Karpas-422 (cell line): Measurements from ENCODE around the gene MED13L. TPM values are rescaled to one million over a fixed set of nuclear protein-coding genes. Genes with fewer than 3 reads are reported as not detected.

Source experiments
- DNase-seq: peaks from one replicate; pipeline ENCODE4 v3.0.0-alpha.2; 2015
- H2AFZ ChIP-seq: fragments of 200-600 bp; sonication (generic); 2 replicates; pipeline ENCODE4 v1.6.1; 2014; ENCODE audit warnings: antibody characterized with exemption, low read length, mixed read lengths
- H3K27ac ChIP-seq: fragments of 200-600 bp; sonication (generic); 2 replicates; pipeline ENCODE4 v1.5.1; 2014; ENCODE audit warnings: mild to moderate bottlenecking, low read length, moderate library complexity
- H3K27me3 ChIP-seq: fragments of 200-600 bp; sonication (generic); 2 replicates; pipeline ENCODE4 v1.6.1; 2014; ENCODE audit warnings: low read length, mixed read lengths
- H3K36me3 ChIP-seq: fragments of 200-600 bp; sonication (generic); 2 replicates; pipeline ENCODE4 v1.6.1; 2014; ENCODE audit warnings: low read length, mixed read lengths; ENCODE audit not compliant: insufficient read depth
- H3K4me1 ChIP-seq: fragments of 200-600 bp; sonication (generic); 2 replicates; pipeline ENCODE4 v1.6.1; 2014; ENCODE audit warnings: mild to moderate bottlenecking, low read length, mixed read lengths
- H3K4me2 ChIP-seq: fragments of 200-600 bp; sonication (generic); 2 replicates; pipeline ENCODE4 v1.6.1; 2014; ENCODE audit warnings: low read length, low read depth, mild to moderate bottlenecking; ENCODE audit not compliant: poor library complexity, severe bottlenecking
- H3K4me3 ChIP-seq: fragments of 200-600 bp; sonication (generic); 2 replicates; pipeline ENCODE4 v1.5.1; 2014; ENCODE audit warnings: mild to moderate bottlenecking, antibody characterized with exemption, low read length, mixed read lengths
- H3K79me2 ChIP-seq: fragments of 200-600 bp; sonication (generic); 2 replicates; pipeline ENCODE4 v1.6.1; 2014; ENCODE audit warnings: mild to moderate bottlenecking, low read length, mixed read lengths
- H3K9ac ChIP-seq: fragments of 200-600 bp; sonication (generic); 2 replicates; pipeline ENCODE4 v1.6.0; 2014; ENCODE audit warnings: low read length
- H3K9me2 ChIP-seq: fragments of 200-600 bp; sonication (generic), shearing (Covaris generic); replicated peaks from 2 replicates; pipeline ENCODE4 v1.6.0; 2014; ENCODE audit warnings: mild to moderate bottlenecking, low read length, moderate library complexity; ENCODE audit not compliant: insufficient read depth
- H3K9me3 ChIP-seq: fragments of 300-700, 200-600 bp; sonication (generic); 2 replicates; pipeline ENCODE4 v1.6.1; 2014; ENCODE audit warnings: low read length, mixed read lengths
- H4K20me1 ChIP-seq: fragments of 200-600 bp; sonication (generic); 2 replicates; pipeline ENCODE4 v1.6.1; 2014; ENCODE audit warnings: mild to moderate bottlenecking, antibody characterized with exemption, low read length, low read depth; ENCODE audit not compliant: insufficient read depth
- total RNA-seq: library from RNA; depleted of rRNA; stranded (reverse); fragments of >200 nt; shearing (Covaris generic); gene quantifications from 2 replicates; pipeline ENCODE4 v1.2.3, GENCODE V29; 2014; ENCODE audit warnings: low replicate concordance

The MED13L gene
- total RNA-seq, 1 experiment from 2014 or later, result 37.5 TPM

DNA sequence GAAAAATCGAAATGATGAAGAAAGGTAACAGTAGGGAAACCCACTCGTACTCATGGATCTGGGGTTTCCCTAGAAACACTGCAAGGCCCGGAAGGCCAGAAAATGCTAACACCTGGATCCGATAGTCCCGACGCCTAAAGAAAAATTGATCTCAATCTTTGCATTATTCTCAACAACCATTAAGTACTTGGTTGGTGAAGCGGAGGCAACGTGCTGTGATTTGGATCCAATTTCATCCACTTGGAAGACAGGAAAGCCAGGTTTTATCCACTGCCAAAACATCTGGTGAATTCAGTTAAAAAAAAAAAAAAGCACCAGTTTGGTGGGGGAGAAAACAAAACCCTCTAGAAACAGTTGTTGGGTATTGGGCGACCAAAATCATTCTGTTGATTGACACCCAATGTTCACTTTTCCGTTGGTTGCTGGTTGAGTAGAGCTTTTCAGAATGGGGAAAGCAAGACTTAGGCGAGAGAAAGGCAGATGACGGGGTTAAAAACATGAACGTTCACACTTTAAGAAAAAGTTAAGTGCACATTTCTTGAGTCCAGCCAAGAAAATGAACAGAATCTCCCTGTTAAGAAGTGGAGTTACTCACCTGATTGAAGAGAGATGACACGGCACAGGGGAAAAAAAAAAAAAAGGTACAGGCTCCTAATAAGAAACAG lies 41.9 kb upstream of the MED13L start:
- H3K9ac ChIP-seq, result no peak overlapping the region
- H3K4me1 ChIP-seq, result no peaks in the 10 kb centered on the region
- no peaks in the 10 kb centered on the region for H3K27me3 ChIP-seq
- H3K4me3 ChIP-seq, result no peak overlapping the region
- DNase-seq, result no peak
- no peaks in the 10 kb centered on the region for H4K20me1 ChIP-seq
- H2AFZ ChIP-seq, result no peak overlapping the region
- no peaks in the 10 kb centered on the region for H3K79me2 ChIP-seq
- H3K4me2 ChIP-seq, result no peak overlapping the region
- H3K36me3 ChIP-seq, result no peaks in the 10 kb centered on the region
- H3K27ac ChIP-seq, result no peak overlapping the region
- H3K9me3 ChIP-seq, result no peaks in the 10 kb centered on the region
- H3K9me2 ChIP-seq, result no peaks in the 10 kb centered on the region

DNA sequence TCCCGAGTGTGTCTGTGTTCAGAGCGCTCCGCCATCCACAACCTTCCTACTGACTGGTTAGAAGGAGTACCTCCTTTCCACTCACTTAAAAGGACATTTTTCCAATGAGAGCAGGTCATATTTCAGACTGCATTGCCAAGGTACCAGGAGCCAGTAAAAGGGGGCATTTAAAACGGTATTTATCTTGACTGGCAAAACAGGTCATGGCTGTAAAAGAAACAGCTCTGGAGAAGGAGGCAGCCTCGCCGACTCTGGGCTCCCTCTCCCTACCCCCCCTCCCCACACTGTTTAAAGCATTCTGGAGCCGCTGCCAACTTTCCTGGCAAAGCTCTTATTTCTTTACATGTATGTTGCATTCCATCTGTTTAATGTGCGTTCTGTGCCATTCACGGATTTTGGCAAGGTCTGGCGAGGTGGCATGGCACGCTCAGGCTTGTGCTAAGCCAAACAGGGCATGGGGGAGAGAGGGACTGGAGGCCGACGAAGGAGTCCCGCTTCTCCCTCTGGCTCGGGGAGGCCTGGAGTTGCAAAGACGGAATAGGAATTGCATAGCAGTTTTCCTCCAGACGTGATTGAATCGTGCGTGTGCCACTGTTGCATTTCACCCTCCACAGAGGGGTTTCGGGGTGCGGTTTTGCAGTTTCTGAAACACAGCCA lies 41.2 kb upstream of the MED13L start:
- H3K4me1 ChIP-seq, result no peaks in the 10 kb centered on the region
- H3K27me3 ChIP-seq, result no peaks in the 10 kb centered on the region
- H3K27ac ChIP-seq, result no peak overlapping the region
- no peak overlapping the region for H3K4me2 ChIP-seq
- no peaks in the 10 kb centered on the region for H3K36me3 ChIP-seq
- no peak for DNase-seq
- H3K9ac ChIP-seq, result no peak overlapping the region
- H3K4me3 ChIP-seq, result no peak overlapping the region
- H3K9me3 ChIP-seq, result no peaks in the 10 kb centered on the region
- H3K79me2 ChIP-seq, result no peaks in the 10 kb centered on the region
- no peaks in the 10 kb centered on the region for H3K9me2 ChIP-seq
- H2AFZ ChIP-seq, result no peak overlapping the region
- no peaks in the 10 kb centered on the region for H4K20me1 ChIP-seq

GRCh38 chr12:116317986-116318575 lies 40.6 kb upstream of the MED13L start:
- H3K27me3 ChIP-seq, result no peaks in the 10 kb centered on the region

DNA sequence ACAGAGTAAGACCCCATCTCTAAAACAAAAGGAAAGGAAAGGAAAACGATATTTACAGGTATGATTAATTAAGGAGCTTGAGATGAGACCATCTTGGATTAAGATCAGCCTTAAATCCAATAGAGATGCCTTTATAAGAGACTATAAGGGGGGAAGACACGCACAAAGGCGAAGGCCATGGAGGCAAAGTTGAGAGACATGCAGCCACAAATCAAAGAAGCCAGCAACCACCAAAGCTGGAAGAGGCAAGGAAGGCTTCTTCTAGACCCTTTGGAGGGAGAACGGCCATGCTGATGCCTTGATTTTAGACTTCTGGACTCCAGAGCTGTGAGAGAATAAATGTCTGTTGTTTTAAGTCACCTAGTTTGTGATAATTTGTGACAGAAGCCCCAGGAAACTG lies 39.6 kb upstream of the MED13L start:
- Histone ChIP-seq H2AFZ (no peak overlapping the region), H3K27me3 (no peaks in the 10 kb centered on the region), H3K79me2 (no peaks in the 10 kb centered on the region), H3K4me3 (no peak overlapping the region), H3K36me3 (no peaks in the 10 kb centered on the region), H3K4me1 (no peaks in the 10 kb centered on the region), H3K4me2 (no peak overlapping the region), H3K27ac (no peak overlapping the region), H4K20me1 (no peaks in the 10 kb centered on the region), H3K9me2 (no peaks in the 10 kb centered on the region), H3K9me3 (no peaks in the 10 kb centered on the region), H3K9ac (no peak overlapping the region)
- DNase-seq, result no peak

More at GRCh38 chr12:116317986-116318575, 40.6 kb upstream of the MED13L start:
- Histone ChIP-seq H3K9ac (no peak overlapping the region), H3K27ac (no peak overlapping the region), H3K9me2 (no peaks in the 10 kb centered on the region), H3K4me3 (no peak overlapping the region), H4K20me1 (no peaks in the 10 kb centered on the region), H3K36me3 (no peaks in the 10 kb centered on the region), H3K4me1 (no peaks in the 10 kb centered on the region), H3K9me3 (no peaks in the 10 kb centered on the region), H3K79me2 (no peaks in the 10 kb centered on the region), H3K4me2 (no peak overlapping the region), H2AFZ (no peak overlapping the region)
- no peak for DNase-seq

- Histone ChIP-seq H2AFZ (no peak overlapping the region), H4K20me1 (no peaks in the 10 kb centered on the region), H3K9me2 (no peaks in the 10 kb centered on the region), H3K4me3 (no peak overlapping the region), H3K36me3 (no peaks in the 10 kb centered on the region), H3K9ac (no peak overlapping the region), H3K27me3 (no peaks in the 10 kb centered on the region; the same call in 1 of the 2 replicates), H3K79me2 (no peaks in the 10 kb centered on the region), H3K4me1 (no peaks in the 10 kb centered on the region), H3K4me2 (no peak overlapping the region), H3K9me3 (no peaks in the 10 kb centered on the region), H3K27ac (no peak overlapping the region)
- DNase-seq, result no peak
Measured at GRCh38 chr12:116314477-116314876, 37.0 kb upstream of the MED13L start.

DNA sequence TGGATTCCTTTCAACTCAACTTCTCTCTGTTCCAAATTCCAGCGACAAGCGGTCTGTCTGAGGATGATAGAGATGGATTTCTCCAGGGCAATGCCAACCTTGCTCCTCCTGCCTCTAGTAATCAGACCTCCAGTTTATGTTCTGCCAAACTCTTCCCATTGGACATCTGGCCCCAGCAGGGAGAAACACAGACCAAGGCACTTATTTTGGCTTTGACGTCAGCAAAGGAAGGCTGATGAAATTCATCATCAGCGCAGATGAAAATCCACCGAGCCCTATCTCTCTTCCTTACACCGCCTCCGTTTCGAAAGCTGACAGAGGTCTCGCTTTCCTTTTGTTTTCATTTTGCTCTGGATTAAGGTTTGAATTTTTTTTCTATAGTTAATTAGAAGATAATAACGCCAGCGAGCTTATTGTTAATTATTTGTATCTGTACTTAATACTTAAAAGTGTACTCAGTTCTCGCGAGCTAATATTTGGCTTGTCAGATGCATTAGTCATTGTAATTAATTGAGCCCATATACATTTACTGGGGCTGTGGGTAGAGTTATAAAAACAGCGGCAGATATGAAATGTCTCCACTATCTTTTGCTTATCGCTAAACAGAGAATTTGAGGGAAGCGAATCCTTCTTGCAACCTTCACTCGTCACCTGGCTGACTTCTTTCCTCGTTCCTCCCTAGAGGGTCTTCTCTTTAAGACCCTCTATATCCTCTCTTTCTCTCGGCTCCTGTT lies 35.9 kb upstream of the MED13L start:
- Histone ChIP-seq H4K20me1 (no peaks in the 10 kb centered on the region), H2AFZ (no peak overlapping the region), H3K79me2 (no peaks in the 10 kb centered on the region), H3K27me3 (no peaks in the 10 kb centered on the region; the same call in 1 of the 2 replicates), H3K9me2 (no peaks in the 10 kb centered on the region), H3K4me1 (no peaks in the 10 kb centered on the region), H3K4me2 (no peak overlapping the region), H3K9ac (no peak overlapping the region), H3K36me3 (no peaks in the 10 kb centered on the region), H3K4me3 (no peak overlapping the region), H3K9me3 (no peaks in the 10 kb centered on the region), H3K27ac (no peak overlapping the region)
- DNase-seq, result no peak

- H3K36me3 ChIP-seq, result no peaks in the 10 kb centered on the region
- DNase-seq, result no peak
- H3K27ac ChIP-seq, result no peak overlapping the region
Measured at GRCh38 chr12:116310082-116310481, 32.6 kb upstream of the MED13L start.

DNA sequence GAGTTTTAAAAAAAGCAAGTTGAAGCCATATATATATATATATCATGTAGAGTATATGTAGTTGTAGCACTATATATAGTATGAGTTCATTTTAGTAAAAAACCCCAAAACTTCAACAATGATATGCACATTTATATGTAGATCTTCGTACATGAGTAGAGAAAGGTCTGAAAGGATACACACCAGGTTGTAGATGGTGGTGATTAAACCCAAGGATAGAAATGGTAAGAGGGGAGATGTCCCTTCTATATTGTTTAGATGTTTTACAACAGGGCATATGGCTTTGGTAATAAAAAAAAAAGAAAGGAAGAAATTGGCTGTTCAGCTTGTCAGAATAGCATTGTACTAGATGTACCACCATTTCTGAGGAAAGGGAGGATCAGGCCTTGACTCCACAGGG lies 31.9 kb upstream of the MED13L start:
- Histone ChIP-seq H3K27me3 (no peaks in the 10 kb centered on the region; the same call in 1 of the 2 replicates), H3K4me3 (no peak overlapping the region), H3K4me1 (no peaks in the 10 kb centered on the region), H4K20me1 (no peaks in the 10 kb centered on the region), H3K79me2 (no peaks in the 10 kb centered on the region), H3K36me3 (no peaks in the 10 kb centered on the region), H3K9ac (no peak overlapping the region), H3K4me2 (no peak overlapping the region), H3K9me3 (no peaks in the 10 kb centered on the region), H3K9me2 (no peaks in the 10 kb centered on the region), H2AFZ (no peak overlapping the region), H3K27ac (no peak overlapping the region)
- no peak for DNase-seq

More at GRCh38 chr12:116310082-116310481, 32.6 kb upstream of the MED13L start:
- Histone ChIP-seq H2AFZ (no peak overlapping the region), H3K9me3 (no peaks in the 10 kb centered on the region), H3K4me1 (no peaks in the 10 kb centered on the region), H3K9me2 (no peaks in the 10 kb centered on the region), H3K27me3 (no peaks in the 10 kb centered on the region; the same call in 1 of the 2 replicates), H3K9ac (no peak overlapping the region), H3K4me2 (no peak overlapping the region), H4K20me1 (no peaks in the 10 kb centered on the region), H3K4me3 (no peak overlapping the region), H3K79me2 (no peaks in the 10 kb centered on the region)
